Activated naive CD4-positive, alpha-beta T cell treated with anti-CD3 and anti-CD28 coated beads, Interleukin-2, amount 50 U/mL, for 16 hours (primary cell): ENCODE measurements around the gene AHDC1.
"Not testable (repeated sequence)": the region's sequence is repeated elsewhere in the genome, so short reads cannot be mapped to it uniquely, and the experiment has no call there.

Source experiments
- DNase-seq: peaks from one replicate; pipeline ENCODE4 v3.0.0-alpha.2; 2020

The AHDC1 gene

GRCh38 chr1:27633640-27634176, 29.8 kb upstream of the AHDC1 start:
- DNase-seq: no peak

GRCh38 chr1:27633298-27633610, 29.3 kb upstream of the AHDC1 start:
- no peak for DNase-seq

- DNase-seq: peak; percentile 59
Observed at GRCh38 chr1:27632387-27633297, 28.7 kb upstream of the AHDC1 start.

- DNase-seq: no peak
Observed at GRCh38 chr1:27630859-27631491, 27.0 kb upstream of the AHDC1 start.

- DNase-seq: no peak
Observed at GRCh38 chr1:27628712-27629111, 24.8 kb upstream of the AHDC1 start.

- not testable (repeated sequence) for DNase-seq
Observed at GRCh38 chr1:27627733-27628132, 23.8 kb upstream of the AHDC1 start.

- DNase-seq: no peak
Observed at GRCh38 chr1:27627061-27627460, 23.1 kb upstream of the AHDC1 start.

- no peak for DNase-seq
Observed at GRCh38 chr1:27626031-27626935, 22.3 kb upstream of the AHDC1 start.

- no peak for DNase-seq
Observed at GRCh38 chr1:27624467-27625178, 20.7 kb upstream of the AHDC1 start.

GRCh38 chr1:27623327-27624212, 19.6 kb upstream of the AHDC1 start:
- no peak for DNase-seq

- no peak for DNase-seq
Observed at GRCh38 chr1:27622828-27623227, 18.9 kb upstream of the AHDC1 start.

- no peak for DNase-seq
Observed at GRCh38 chr1:27621051-27621920, 17.3 kb upstream of the AHDC1 start.

- DNase-seq: not testable (repeated sequence)
Observed at GRCh38 chr1:27619782-27620438, 16.0 kb upstream of the AHDC1 start.

- DNase-seq: no peak
Observed at GRCh38 chr1:27618341-27619082, 14.6 kb upstream of the AHDC1 start.

GRCh38 chr1:27617420-27617819, 13.5 kb upstream of the AHDC1 start:
- DNase-seq: no peak

GRCh38 chr1:27616441-27616840, 12.5 kb upstream of the AHDC1 start:
- no peak for DNase-seq

GRCh38 chr1:27615346-27616192, 11.6 kb upstream of the AHDC1 start:
- DNase-seq: no peak
